ENCODE results near the gene RBX1.
"Not testable (repeated sequence)": the region's sequence is repeated elsewhere in the genome, so short reads cannot be mapped to it uniquely, and the experiment has no call there.

RBX1 gene

DNA sequence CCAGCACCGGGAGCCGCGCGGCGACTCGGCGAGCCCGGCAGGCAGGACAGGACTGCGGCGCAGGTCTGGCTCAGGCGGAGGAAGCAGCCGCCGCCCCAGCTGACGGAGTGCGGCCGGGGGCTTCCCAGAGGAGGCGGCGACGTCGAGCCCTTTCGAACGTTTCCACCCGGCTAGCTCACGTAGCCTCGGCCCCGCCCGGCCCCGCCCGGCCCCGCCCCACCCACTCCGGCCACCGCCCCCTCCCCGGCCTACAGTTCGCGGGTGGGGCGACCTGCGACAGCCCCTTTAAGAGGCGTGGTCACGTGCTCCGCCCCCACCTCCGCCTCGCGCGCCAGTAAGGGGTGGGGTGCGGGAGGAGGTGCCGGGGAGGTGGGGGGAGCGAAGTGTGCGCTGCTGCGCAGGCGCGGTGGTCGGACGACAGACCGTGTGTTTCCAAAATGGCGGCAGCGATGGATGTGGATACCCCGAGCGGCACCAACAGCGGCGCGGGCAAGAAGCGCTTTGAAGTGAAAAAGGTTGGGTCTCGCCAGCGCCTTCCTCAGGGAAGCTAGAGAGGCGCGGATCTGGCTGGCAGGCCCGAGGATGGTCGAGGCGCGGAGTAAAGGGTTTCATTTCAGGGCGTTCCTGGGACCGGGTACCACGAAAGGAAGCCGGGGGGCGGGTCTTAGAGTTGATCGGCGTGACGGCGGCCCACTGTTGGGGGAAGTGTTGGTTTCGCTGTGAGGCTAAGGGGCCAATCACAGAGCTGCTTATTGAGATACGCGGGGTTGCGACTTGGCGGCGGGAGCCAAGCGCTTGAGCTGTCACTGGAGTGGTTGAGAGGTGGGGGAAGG, at the start of gene RBX1:
RBX1 (plus strand) TSS at position 417 of the 833 bp plus-strand sequence; CDS start at position 438, 21 bp downstream.
- H3K4me3 ChIP-seq (ENCODE audit: low read depth in 1 of 5, low read length in 5 of 5), result peak within 1 kb of the TSS; percentile 85 to 97 (median 95)
- H3K9ac ChIP-seq (ENCODE audit: low read length in 5 of 5), result peak within 1 kb of the TSS; percentile 87 to 99 (median 94)
- no peaks in the 10 kb centered on the region for H3K9me3 ChIP-seq (ENCODE audit: control insufficient read depth in 5 of 5, low read length in 5 of 5)
- peak within 1 kb of the TSS; percentile 93 for H3K27ac ChIP-seq (ENCODE audit: low read depth, low read length)
- H3K36me3 ChIP-seq (ENCODE audit: control insufficient read depth in 5 of 5, insufficient read depth in 5 of 5, low read length in 5 of 5), result peaks cover 5 to 16% (median 11%) of the 10 kb centered on the region in 5 donors
- peaks cover 5 to 29% (median 25%) of the 10 kb centered on the region in 5 donors for H3K4me1 ChIP-seq (ENCODE audit: control insufficient read depth in 5 of 5, insufficient read depth in 5 of 5, low read length in 5 of 5)
- H3K27me3 ChIP-seq (ENCODE audit: control insufficient read depth in 5 of 5, insufficient read depth in 4 of 5, low read length in 5 of 5), result no peaks in the 10 kb centered on the region

DNA sequence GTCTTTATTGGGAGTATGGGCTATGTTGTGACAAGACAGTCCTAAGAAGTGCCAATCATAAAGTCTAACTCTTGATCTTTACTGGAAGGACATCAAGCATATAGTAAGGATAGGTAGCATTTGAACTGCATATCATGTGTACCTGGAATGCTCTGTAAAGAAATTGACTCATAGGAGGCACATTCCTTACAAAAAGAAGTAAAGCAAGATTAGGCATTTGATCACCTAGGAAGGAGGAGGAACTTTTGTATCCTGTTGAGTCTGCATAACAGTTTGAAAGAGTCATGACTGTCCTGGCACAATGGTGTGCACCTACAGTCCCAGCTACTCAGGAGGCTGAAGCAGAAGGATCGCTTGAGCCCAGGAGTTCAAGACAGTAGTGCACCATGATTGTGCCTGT, 47.1 kb upstream of the RBX1 start:
- H3K27ac ChIP-seq (ENCODE audit: low read depth, low read length), result no peak overlapping the region
- H3K36me3 ChIP-seq (ENCODE audit: control insufficient read depth in 5 of 5, insufficient read depth in 5 of 5, low read length in 5 of 5), result peaks cover 3 to 45% (median 18%) of the 10 kb centered on the region in 5 donors
- H3K27me3 ChIP-seq (ENCODE audit: control insufficient read depth in 5 of 5, insufficient read depth in 4 of 5, low read length in 5 of 5), result no peaks in the 10 kb centered on the region

DNA sequence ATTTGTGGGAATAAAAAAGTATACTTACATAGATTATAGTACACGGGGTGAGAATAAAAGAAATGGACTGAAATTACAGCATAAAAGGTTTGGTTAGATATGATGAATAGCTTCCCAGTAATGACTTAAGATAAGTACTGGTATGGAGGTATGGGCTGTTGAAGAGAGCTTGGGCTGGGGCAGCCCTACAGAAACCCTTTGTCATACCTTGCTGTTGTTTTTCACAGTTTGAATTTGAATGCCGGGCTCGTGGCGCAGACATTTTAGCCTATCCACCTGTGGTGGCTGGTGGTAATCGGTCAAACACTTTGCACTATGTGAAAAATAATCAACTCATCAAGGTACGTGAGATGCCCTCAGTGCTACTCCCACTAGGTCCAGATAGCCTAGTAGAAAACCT, 42.3 kb upstream of the RBX1 start:
- H3K9me3 ChIP-seq (ENCODE audit: control insufficient read depth in 5 of 5, low read length in 5 of 5), result no peaks in the 10 kb centered on the region
- H3K4me1 ChIP-seq (ENCODE audit: control insufficient read depth in 5 of 5, insufficient read depth in 5 of 5, low read length in 5 of 5), result no peaks in the 10 kb centered on the region
- no peak overlapping the region for H3K9ac ChIP-seq (ENCODE audit: low read length in 5 of 5)
- H3K4me3 ChIP-seq (ENCODE audit: low read depth in 1 of 5, low read length in 5 of 5), result no peak overlapping the region
- peaks cover 10 to 50% (median 26%) of the 10 kb centered on the region in 5 donors for H3K36me3 ChIP-seq (ENCODE audit: control insufficient read depth in 5 of 5, insufficient read depth in 5 of 5, low read length in 5 of 5)
- no peak overlapping the region for H3K27ac ChIP-seq (ENCODE audit: low read depth, low read length)
- no peaks in the 10 kb centered on the region for H3K27me3 ChIP-seq (ENCODE audit: control insufficient read depth in 5 of 5, insufficient read depth in 4 of 5, low read length in 5 of 5)

More for the DNA sequence above, 47.1 kb upstream of the RBX1 start:
- peaks cover 0 to 2% (median 0%) of the 10 kb centered on the region in 5 donors for H3K4me1 ChIP-seq (ENCODE audit: control insufficient read depth in 5 of 5, insufficient read depth in 5 of 5, low read length in 5 of 5)
- no peak overlapping the region for H3K4me3 ChIP-seq (ENCODE audit: low read depth in 1 of 5, low read length in 5 of 5)
- H3K9ac ChIP-seq (ENCODE audit: low read length in 5 of 5), result no peak overlapping the region
- H3K9me3 ChIP-seq (ENCODE audit: control insufficient read depth in 5 of 5, low read length in 5 of 5), result no peaks in the 10 kb centered on the region

DNA sequence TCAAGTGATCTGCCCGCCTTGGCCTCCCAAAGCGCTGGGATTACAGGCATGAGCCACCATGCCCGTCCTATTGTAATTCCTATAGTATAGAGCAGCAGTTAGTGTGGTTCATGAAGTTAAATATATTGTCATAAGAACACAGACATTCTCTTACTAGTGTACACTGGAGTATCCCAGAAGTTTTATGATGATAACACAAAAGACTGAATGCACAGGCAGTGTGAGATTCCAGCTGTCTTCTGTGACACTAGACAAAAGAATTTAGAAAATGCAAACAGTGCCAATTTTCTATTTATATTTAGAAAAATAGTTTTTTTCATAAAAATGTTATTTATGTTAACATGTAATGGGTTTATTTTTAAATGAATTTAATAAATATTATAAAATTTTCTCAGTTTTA, 39.4 kb upstream of the RBX1 start:
- H3K4me3 ChIP-seq (ENCODE audit: low read depth in 1 of 5, low read length in 5 of 5), result no peak overlapping the region
- no peaks in the 10 kb centered on the region for H3K27me3 ChIP-seq (ENCODE audit: control insufficient read depth in 5 of 5, insufficient read depth in 4 of 5, low read length in 5 of 5)
- peaks cover 12 to 50% (median 31%) of the 10 kb centered on the region in 5 donors for H3K36me3 ChIP-seq (ENCODE audit: control insufficient read depth in 5 of 5, insufficient read depth in 5 of 5, low read length in 5 of 5)

DNA sequence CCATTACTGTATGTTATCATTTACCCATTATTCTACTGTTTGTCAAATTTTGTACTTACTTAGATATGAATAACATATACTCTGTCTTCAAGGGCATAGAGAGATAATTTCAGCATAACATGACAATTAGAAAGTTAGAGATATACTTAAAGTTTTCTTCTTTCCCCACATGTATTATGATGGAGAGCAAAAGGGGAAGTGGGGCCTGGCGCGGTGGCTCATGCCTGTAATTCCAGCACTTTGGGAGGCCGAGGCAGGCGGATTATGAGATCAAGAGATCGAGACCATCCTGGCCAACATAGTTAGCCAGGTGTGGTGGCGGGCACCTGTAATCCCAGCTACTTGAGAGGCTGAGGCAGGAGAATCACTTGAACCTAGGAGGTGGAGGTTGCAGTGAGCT, 38.2 kb upstream of the RBX1 start:
- H3K4me1 ChIP-seq (ENCODE audit: control insufficient read depth in 5 of 5, insufficient read depth in 5 of 5, low read length in 5 of 5); H3K27ac ChIP-seq (ENCODE audit: low read depth, low read length); H3K9ac ChIP-seq (ENCODE audit: low read length in 5 of 5); H3K27me3 ChIP-seq (ENCODE audit: control insufficient read depth in 5 of 5, insufficient read depth in 4 of 5, low read length in 5 of 5); H3K4me3 ChIP-seq (ENCODE audit: low read depth in 1 of 5, low read length in 5 of 5); H3K9me3 ChIP-seq (ENCODE audit: control insufficient read depth in 5 of 5, low read length in 5 of 5): not testable (repeated sequence)
- H3K36me3 ChIP-seq (ENCODE audit: control insufficient read depth in 5 of 5, insufficient read depth in 5 of 5, low read length in 5 of 5), result peaks cover 12 to 45% (median 32%) of the 10 kb centered on the region in 5 donors

More for the DNA sequence above, 39.4 kb upstream of the RBX1 start:
- no peaks in the 10 kb centered on the region for H3K9me3 ChIP-seq (ENCODE audit: control insufficient read depth in 5 of 5, low read length in 5 of 5)
- H3K9ac ChIP-seq (ENCODE audit: low read length in 5 of 5), result no peak overlapping the region
- H3K27ac ChIP-seq (ENCODE audit: low read depth, low read length), result no peak overlapping the region
- no peaks in the 10 kb centered on the region for H3K4me1 ChIP-seq (ENCODE audit: control insufficient read depth in 5 of 5, insufficient read depth in 5 of 5, low read length in 5 of 5)

DNA sequence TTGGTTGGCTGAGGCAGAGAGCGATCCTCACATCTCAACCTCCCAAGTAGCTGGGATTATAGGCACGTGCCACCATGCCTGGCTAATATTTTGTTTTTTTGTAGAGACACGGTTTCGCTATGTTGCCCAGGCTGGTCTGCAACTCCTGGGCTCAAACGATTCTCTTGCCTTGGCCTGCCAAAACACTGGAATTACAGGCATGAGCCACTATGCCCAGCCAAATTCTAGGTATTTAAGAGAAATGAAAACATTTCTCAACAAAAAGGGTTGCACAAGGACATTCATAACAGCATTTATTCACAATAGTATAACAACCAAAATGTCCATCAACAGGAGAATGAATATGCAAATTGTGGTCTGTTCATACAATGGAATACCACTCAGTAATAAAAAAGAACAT, 31.7 kb upstream of the RBX1 start:
- Histone ChIP-seq H3K4me3 (ENCODE audit: low read depth in 1 of 5, low read length in 5 of 5) (no peak overlapping the region), H3K36me3 (ENCODE audit: control insufficient read depth in 5 of 5, insufficient read depth in 5 of 5, low read length in 5 of 5) (peaks cover 4 to 43% (median 23%) of the 10 kb centered on the region in 5 donors), H3K27me3 (ENCODE audit: control insufficient read depth in 5 of 5, insufficient read depth in 4 of 5, low read length in 5 of 5) (no peaks in the 10 kb centered on the region), H3K27ac (ENCODE audit: low read depth, low read length) (no peak overlapping the region), H3K4me1 (ENCODE audit: control insufficient read depth in 5 of 5, insufficient read depth in 5 of 5, low read length in 5 of 5) (peaks cover 0 to 15% (median 6%) of the 10 kb centered on the region in 5 donors), H3K9me3 (ENCODE audit: control insufficient read depth in 5 of 5, low read length in 5 of 5) (no peaks in the 10 kb centered on the region), H3K9ac (ENCODE audit: low read length in 5 of 5) (no peak overlapping the region)

DNA sequence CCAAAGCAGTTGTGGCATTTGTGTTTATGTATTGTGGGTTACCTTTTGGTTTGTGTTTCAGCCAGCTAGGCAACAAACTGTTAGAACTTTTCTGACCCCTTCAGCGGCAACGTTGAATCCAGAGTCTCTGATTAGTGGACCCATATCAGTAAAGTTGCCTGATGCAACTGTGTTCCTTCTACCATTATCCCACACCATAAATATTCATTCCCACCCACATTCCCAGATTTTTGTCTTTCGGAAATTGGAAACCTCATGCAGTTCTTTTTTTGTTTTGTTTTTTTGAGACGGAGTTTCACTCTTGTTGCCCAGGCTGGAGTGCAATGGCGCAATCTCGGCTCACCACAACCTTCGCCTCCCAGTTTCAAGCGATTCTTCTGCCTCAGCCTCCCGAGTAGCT, 30.7 kb upstream of the RBX1 start:
- peaks cover 0 to 15% (median 6%) of the 10 kb centered on the region in 5 donors for H3K4me1 ChIP-seq (ENCODE audit: control insufficient read depth in 5 of 5, insufficient read depth in 5 of 5, low read length in 5 of 5)
- H3K9me3 ChIP-seq (ENCODE audit: control insufficient read depth in 5 of 5, low read length in 5 of 5), result no peaks in the 10 kb centered on the region
- H3K27ac ChIP-seq (ENCODE audit: low read depth, low read length), result peak overlapping the region; percentile 40
- H3K36me3 ChIP-seq (ENCODE audit: control insufficient read depth in 5 of 5, insufficient read depth in 5 of 5, low read length in 5 of 5), result peaks cover 10 to 49% (median 29%) of the 10 kb centered on the region in 5 donors
- no peak overlapping the region for H3K4me3 ChIP-seq (ENCODE audit: low read depth in 1 of 5, low read length in 5 of 5)
- no peak overlapping the region for H3K9ac ChIP-seq (ENCODE audit: low read length in 5 of 5)
- no peaks in the 10 kb centered on the region for H3K27me3 ChIP-seq (ENCODE audit: control insufficient read depth in 5 of 5, insufficient read depth in 4 of 5, low read length in 5 of 5)

DNA sequence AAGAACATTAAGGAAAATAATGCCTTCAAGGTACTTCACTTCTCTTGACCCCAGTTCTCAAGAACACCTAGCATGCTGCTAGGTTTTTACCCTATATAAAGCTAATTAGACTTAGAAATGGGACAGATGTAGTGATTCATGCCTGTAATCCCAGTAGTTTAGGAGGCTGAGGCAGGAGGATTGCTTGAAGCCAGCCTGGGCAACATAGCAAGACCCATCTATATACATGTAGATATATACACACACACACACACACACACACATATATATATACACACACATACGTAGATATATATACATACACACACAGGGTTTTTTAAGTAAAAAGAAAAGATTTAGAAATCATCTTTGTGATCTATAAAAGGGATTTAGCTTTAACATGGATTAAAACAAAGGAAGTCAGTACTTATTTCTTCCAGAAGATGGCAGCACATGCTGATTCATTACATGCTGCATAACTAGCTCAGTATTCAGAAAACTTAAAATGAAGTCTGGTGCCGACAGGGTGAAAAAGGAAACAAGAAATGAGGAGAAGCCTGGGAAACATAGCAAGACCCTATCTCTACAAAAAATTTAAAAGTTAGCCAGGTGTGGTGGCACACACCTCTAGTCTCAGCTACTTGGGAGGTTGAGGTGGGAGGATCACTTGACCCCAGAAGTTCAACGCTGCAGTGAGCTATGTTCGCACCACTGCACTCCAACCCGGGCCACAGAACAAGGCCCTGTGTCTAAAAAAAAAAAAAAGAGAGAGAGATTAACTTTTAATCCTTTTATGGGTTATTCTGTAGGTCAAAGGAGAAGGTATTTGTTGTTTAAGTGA, 28.5 kb upstream of the RBX1 start:
- Histone ChIP-seq H3K27ac (ENCODE audit: low read depth, low read length) (no peak overlapping the region), H3K36me3 (ENCODE audit: control insufficient read depth in 5 of 5, insufficient read depth in 5 of 5, low read length in 5 of 5) (peaks cover 18 to 56% (median 36%) of the 10 kb centered on the region in 5 donors), H3K4me3 (ENCODE audit: low read depth in 1 of 5, low read length in 5 of 5) (peak overlapping the region in 1 of 5 donors; percentile 37), H3K9me3 (ENCODE audit: control insufficient read depth in 5 of 5, low read length in 5 of 5) (no peaks in the 10 kb centered on the region), H3K27me3 (ENCODE audit: control insufficient read depth in 5 of 5, insufficient read depth in 4 of 5, low read length in 5 of 5) (no peaks in the 10 kb centered on the region), H3K9ac (ENCODE audit: low read length in 5 of 5) (peak overlapping the region in 1 of 5 donors; percentile 30), H3K4me1 (ENCODE audit: control insufficient read depth in 5 of 5, insufficient read depth in 5 of 5, low read length in 5 of 5) (peaks cover 0 to 15% (median 6%) of the 10 kb centered on the region in 5 donors)

DNA sequence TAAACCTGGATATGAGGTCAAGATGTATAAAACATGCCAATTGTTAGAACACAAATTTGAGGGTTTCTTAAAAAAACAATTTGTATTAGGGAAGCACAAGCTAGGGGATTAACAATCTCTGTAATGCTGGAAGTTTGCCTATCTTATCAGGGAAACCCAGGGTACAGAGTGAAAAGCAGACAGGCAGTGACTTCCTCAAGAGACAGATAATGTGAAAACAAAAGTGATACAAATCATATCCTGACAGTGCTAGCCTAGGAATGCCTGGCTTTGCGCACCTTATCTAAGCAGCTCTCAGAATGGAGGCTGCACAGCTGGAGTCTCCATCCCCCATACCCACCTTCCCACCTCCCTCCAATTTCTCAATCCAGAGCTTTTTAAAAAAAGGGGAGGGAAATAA, 22.5 kb upstream of the RBX1 start:
- no peak overlapping the region for H3K27ac ChIP-seq (ENCODE audit: low read depth, low read length)
- peaks cover 32 to 56% (median 36%) of the 10 kb centered on the region in 5 donors for H3K36me3 ChIP-seq (ENCODE audit: control insufficient read depth in 5 of 5, insufficient read depth in 5 of 5, low read length in 5 of 5)
- no peak overlapping the region for H3K4me3 ChIP-seq (ENCODE audit: low read depth in 1 of 5, low read length in 5 of 5)
- no peaks in the 10 kb centered on the region for H3K9me3 ChIP-seq (ENCODE audit: control insufficient read depth in 5 of 5, low read length in 5 of 5)
- no peaks in the 10 kb centered on the region for H3K4me1 ChIP-seq (ENCODE audit: control insufficient read depth in 5 of 5, insufficient read depth in 5 of 5, low read length in 5 of 5)
- H3K27me3 ChIP-seq (ENCODE audit: control insufficient read depth in 5 of 5, insufficient read depth in 4 of 5, low read length in 5 of 5), result no peaks in the 10 kb centered on the region
- no peak overlapping the region for H3K9ac ChIP-seq (ENCODE audit: low read length in 5 of 5)

DNA sequence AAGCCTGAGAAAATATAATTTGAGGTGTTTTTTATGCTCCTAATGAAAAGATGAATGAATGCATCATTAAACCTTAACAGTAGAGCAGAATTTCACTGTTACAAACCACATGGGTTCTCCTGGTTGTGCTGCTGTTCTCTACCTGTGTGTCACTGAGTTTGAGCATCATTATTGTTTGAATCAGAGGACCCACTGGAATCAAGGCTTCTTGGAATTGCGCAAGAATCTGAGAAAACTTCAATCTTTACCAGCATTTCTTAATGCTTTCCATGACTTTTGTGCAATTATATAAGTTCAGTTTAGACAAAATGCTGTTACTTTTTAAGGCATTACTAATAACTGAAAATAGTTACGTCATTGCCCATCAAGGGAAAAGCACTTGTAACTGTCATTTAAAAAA, 18.8 kb upstream of the RBX1 start:
- H3K27ac ChIP-seq (ENCODE audit: low read depth, low read length), result no peak overlapping the region
- no peaks in the 10 kb centered on the region for H3K27me3 ChIP-seq (ENCODE audit: control insufficient read depth in 5 of 5, insufficient read depth in 4 of 5, low read length in 5 of 5)
- H3K4me3 ChIP-seq (ENCODE audit: low read depth in 1 of 5, low read length in 5 of 5), result no peak overlapping the region
- H3K9ac ChIP-seq (ENCODE audit: low read length in 5 of 5), result no peak overlapping the region
- peaks cover 10 to 28% (median 16%) of the 10 kb centered on the region in 5 donors for H3K36me3 ChIP-seq (ENCODE audit: control insufficient read depth in 5 of 5, insufficient read depth in 5 of 5, low read length in 5 of 5)
- H3K9me3 ChIP-seq (ENCODE audit: control insufficient read depth in 5 of 5, low read length in 5 of 5), result no peaks in the 10 kb centered on the region
- H3K4me1 ChIP-seq (ENCODE audit: control insufficient read depth in 5 of 5, insufficient read depth in 5 of 5, low read length in 5 of 5), result no peaks in the 10 kb centered on the region
